GM21576 (cell line): ENCODE data around the gene RSPH1.

ENCODE experiments used
- ATAC-seq: cut with Tn5 transposase; IDR thresholded peaks from one replicate; pipeline ENCODE4 v1.9.1; 2021; ENCODE audit warnings: mild to moderate bottlenecking, moderate library complexity; ENCODE audit not compliant: unreplicated experiment

RSPH1 gene

DNA sequence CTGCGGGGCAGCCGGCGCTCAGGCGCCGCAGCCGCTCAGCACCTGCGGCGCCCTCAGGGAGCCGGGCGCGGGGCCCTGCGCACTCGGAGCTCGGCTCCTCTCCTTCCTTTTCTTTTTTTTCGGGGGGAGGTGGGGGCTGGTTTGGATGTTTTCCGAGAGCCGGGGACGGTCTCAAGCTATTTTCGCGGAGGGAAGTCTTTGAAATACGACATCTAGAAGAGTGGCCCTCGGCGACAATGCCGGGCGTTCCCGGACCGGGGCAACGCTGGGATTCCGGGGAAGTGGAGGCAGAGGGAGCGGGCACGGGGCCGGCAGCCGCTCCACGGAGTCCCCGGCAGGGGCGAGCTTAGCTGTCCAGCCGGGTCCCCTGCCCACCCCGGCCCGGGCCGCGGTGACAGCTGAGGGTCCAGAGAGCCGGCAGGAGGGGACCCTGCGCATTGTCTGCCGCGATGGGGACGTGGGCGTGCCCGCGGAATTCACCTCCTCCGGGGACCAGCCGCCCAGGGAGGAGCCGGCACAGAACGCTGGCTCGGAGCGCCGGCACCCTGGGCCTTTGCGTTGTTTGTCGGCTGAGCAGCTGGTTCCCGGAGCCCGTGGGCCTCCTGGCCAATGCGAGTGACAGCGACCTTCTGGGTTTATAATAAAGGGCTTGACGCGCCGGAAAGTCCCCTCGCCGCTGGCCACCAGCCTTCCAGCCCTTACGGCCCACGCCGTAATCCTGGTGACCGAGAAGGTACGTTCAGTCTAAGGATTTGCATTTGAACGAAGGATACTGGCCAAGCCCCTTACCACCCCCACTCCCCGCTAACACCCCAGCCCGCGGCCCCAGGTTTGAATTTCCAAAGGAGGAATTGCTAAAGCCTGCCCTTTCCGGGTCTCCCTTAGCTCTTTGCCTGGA lies 18.2 kb upstream of the RSPH1 start:
- no peak for ATAC-seq

DNA sequence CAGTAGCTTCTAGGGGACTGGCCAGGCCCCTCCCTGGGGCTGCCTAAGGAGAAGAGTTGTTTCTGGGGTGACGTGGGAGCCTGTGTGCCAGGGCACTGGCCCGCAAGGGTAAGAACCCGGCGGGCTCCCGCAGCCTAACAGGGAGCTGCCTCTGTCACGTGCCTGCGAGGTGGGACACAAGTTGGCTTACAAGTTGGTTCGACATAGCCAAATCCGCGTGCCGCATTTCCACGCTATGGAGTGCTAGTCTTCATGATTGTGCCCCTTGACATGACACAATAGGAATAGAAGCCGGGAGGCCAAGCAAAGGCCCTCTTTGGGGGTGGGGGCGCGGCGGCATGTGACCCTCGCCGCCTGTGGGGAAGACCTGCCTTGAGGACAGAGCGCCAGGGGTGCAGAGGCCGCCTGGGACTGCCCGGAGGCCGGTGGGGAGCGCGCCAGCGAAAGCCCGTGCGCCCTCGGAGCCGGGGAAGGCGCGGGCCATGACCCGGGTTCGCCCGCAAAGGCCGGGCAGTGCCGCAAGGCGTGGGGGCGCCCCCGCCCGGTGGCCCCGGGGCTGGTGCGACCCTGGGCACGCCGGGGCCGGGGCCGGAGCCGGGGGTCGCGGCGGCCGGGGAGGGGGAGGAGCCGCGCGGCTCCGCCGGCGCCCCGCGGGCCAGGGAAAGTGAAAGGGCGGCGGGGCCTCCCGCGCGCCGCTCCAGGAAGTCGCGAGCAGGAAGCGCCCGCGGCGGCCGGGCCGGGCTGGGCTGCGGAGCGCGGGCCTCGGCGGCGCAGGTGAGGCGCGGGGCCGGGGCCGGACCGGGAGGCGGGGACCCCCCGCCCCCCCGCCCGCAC lies 17.3 kb upstream of the RSPH1 start, which contains the start of gene SLC37A1:
SLC37A1 (plus strand) TSS at position 702 of the 834 bp plus-strand sequence. CDS start 4,603 bp downstream, outside the sequence.
- ATAC-seq: no peak

DNA sequence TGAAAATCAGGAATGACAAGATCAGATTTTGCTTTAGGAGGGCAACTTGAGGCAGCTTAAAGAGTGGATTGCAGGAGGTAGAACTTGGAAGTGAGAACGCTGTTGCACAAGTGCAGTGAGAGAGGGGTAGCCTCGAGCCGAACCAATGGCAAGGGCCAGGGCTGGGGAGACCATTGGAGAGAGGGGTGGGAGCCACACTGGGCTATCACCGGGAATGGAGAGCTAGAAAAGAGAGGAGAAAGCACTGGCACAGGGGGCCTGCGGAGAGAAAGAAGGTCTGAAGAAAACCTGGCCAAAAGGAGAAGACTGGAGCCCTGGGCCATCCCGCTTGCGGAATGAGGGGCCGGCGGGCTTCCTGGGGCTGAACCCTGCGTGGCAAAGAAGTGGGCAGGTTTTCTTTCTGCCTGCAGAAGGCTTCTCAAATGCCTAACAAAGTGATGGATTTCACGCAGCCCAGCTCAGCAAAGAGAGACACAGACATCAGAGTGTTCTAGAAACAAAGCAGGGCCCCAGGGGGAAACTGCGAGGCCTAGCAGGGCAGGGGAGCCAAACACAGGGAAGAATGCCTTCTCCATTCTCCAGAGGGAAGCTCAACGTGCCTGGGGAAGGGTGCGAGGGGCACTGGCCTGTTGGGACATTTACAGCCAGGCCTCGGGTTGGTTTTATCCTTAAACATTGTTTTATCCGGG lies 16.5 kb upstream of the RSPH1 start:
- no peak for ATAC-seq

DNA sequence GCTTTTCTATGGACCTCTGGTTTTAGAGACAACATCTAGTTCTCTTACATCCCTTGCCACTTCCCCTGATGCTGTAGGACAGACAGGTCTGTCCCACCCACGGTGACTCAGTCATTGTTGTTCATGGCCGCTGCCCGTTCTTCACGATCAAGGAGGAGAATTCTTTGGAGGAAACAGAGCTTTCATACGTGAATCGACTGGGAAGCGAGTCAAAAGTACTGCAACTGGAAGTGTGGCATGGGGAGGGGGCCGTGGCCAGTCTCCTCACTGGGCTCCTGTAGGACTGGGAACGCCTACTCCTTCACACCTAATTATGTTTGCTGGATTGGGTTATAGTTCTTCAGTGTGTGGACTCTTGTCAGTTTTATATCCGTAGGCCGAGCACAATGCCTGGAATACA lies 13.2 kb upstream of the RSPH1 start:
- no peak for ATAC-seq

DNA sequence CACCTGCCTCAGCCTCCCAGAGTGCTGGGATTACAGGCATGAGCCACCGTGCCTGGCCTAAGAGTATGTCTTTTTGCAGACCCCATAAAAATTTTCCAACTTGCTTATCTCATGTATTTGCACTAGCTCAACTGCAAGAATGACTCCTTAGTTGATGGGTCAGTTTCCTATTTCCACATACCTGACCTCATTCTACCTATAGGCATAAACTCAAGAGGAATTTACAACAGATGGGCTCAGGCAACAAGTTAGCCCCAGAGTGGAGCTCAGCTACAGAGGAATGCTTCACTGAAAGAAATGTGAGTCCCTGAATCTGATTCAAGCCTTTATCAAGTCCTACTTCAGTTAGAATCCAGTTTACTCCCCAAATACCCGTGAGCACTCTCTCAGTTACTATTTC lies 12.3 kb upstream of the RSPH1 start:
- ATAC-seq: no peak

DNA sequence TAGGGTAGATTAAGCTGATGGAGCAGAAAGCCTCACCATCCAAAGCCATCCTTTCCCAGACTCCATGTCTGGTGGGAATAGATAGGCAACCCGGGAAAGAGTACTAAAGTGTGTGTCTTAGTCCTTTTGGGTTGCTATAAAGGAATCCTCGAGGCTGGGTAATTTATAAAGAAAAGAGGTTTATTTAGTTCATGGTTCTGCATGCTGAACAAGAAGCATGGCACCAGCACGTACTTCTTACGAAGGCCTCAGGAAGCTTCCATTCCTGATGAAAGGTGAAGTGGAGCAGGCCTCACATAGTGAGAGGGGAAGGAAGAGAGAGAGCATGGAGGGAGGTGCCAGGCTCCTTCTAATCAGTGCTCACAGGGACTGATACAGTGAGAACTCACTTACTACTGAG lies 11.4 kb upstream of the RSPH1 start:
- no peak for ATAC-seq

DNA sequence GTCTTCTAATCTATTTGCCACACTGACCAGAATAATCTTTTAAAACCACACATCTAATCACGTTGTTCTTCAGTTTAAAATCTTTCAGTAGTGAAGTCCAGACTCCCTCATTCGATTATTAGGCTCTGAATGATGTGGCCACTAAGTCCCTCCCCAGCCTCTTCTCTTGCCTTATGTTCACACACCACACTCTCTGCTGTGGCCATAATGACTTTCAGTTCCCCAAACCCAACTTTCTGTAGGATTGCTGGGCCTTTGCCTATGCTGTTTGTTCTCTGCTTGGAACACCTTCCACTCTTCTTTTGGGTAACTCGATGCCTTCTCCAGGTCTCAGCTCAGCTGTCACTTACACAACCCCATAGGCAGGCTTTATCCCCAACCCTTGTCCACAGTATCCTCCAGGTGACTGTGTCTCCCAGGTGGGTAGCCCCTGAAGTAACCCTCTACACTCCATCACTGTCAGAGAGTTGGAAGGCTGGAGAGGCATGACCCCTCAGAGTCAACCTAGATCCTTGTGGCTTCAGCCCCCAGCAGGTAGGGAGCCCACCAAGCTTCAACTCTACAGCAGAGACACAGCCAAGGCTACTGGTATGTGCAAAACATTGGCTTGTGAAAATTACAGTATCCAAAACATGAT lies 9.2 kb upstream of the RSPH1 start:
- ATAC-seq: peak; percentile 79

DNA sequence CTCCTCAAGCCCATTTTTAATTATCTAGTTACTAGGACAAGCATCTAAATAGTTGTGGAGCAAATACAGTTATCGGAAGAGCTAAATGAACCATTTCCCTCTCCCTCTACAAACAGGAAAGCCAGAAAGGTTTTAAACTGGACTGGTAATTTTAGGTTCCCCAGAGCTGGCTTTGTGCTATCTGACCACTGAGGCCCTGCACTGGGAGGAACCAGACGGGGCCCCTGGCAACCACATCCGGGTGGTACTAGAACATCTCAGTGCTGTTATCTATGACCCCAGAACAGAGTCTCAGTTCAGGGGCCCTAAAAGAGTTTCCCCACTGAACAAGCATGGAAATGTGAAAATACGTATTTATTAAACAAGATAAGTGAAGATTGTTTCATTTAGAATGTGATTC lies 7.7 kb upstream of the RSPH1 start:
- ATAC-seq: no peak

DNA sequence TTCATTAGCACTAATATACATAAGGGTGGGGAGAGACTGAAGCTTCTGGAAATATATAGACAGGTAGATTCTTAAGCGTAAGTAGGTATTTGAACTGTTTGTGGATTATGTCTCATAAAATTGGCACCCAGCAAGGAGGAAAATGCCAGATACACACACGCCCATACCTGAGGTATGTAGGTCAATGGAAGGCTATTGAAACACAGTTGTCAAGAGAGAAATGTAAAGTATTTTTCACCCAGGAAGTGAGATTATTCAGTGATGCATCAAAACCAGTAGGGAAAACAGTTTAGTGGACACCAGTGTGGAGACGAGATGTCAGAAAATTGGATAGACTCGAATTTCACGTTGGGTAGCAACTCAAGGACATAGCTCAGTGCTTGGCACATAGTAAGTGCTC lies 4.7 kb upstream of the RSPH1 start:
- ATAC-seq: no peak

DNA sequence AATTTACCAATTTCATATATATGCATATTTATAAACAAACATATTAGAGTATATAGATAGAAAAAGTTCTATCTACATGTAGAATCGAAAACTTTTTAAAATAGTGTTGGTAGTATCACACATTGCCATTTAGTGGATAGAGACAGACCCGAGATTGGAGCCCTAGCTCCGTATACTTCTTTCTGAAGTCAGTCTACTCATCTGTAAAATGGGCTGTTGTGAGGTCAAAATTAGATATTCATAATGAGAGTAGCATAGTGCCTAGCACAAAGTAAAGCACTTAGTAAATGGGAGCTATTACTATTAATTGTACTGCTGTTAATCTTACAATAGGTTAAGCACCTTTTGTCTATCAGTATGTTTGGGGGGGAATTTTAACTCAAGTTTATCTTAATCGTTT lies 4.2 kb upstream of the RSPH1 start:
- no peak for ATAC-seq

DNA sequence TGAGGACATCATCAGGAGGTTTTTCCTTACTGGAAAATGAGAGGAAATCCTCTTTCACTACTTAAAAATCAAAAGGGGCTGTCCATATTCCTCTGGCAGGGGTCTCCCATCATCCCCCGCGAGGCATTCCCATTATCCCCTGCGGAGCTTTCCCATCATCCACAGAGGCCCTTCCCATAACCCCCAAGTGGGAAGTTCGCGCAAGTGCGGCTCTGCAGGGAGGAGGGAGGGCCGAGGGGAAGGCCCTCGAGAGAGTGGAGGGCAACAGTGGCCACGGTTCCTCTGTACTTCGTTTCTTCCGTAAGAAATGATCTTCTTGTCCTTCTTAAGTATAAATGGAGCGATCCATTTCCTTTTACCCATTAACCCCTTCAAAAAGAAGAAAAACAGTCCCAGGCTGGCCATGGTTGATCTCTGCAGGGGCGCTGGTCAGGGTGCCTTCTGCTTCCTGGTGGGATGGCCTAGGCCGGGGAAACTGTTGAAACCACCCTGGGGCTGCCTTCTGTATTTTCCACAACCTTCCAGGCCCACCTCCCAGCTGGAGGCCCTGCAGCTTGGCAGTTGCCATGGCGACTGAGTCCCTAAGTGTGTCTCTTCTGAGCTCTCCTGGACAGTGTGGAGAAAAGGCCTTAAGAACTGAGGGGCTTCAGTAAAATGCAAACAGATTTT lies 3.6 kb upstream of the RSPH1 start:
- ATAC-seq: no peak

DNA sequence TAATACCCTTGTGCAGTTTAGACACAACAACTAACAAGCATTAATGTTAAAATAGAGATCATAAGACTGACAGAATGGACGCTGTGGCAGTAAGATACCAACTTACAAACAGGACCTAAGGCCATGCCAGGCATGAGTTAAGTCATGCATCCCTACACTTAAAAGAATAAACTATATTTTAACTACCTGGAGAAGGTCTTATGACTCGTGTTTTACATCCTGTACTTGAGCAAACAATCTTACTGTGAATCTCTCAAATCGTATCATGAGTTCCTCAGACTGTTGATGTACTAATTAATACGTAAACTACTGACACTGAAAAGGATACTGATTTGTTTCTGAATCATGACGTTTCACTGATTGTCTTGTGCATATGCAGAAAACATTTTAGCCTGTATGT lies 2.0 kb upstream of the RSPH1 start:
- ATAC-seq: no peak

DNA sequence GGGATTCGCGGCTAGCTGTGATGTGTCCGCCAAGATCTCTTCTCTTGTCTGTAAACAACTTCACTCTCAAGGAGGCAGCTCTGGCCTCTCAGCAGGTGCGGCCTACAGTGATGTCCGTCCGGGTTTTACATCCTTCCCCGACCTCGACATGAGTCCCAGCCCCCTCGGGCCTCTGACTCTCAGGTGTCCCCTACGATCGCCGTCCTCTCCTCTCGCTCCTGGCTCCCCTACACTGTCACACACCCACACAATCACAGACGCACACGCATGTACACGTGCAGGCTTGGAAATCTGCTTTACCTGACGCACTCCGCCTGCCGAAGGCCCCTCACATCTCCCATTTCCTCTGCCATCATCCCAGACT lies 797 bp upstream of the RSPH1 start:
- ATAC-seq: no peak

DNA sequence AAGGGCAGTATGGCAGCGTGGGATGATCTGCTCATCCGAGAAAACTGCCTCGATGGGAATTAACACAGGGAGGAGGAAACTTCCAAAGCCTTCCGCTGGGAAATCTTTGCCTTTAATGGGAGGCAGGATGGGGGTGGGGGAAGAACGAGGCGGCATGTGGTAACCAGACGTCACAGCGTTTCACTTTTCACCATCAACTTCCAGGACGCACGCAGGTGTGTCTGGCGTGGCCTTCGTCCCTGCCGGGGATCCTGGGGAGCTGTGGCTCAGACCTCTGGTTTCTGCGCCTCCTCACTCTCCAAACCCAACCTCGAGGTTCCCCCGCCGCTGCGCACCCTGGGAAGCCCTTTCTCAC lies 282 bp downstream of the RSPH1 start:
- ATAC-seq: peak; percentile 8

DNA sequence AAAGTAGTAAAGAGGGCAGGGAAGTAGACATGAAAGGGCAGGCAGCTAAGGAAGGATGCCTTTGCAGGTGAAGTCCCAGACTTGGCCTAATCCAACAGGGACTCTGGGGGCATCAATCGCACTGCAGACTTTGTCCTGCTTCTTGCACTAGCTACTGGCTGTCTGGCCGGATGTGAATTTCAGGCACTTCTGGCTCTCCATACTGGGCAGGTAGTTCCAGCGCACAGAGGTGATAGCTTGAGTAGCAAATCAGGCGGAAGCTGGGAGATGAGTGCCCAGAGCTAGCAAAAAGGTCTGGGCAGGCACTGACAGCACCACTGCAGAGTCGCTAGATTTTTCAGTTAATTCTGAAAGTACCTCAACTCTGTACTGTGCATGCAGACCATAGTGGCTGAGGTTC lies 997 bp downstream of the RSPH1 start:
- no peak for ATAC-seq

DNA sequence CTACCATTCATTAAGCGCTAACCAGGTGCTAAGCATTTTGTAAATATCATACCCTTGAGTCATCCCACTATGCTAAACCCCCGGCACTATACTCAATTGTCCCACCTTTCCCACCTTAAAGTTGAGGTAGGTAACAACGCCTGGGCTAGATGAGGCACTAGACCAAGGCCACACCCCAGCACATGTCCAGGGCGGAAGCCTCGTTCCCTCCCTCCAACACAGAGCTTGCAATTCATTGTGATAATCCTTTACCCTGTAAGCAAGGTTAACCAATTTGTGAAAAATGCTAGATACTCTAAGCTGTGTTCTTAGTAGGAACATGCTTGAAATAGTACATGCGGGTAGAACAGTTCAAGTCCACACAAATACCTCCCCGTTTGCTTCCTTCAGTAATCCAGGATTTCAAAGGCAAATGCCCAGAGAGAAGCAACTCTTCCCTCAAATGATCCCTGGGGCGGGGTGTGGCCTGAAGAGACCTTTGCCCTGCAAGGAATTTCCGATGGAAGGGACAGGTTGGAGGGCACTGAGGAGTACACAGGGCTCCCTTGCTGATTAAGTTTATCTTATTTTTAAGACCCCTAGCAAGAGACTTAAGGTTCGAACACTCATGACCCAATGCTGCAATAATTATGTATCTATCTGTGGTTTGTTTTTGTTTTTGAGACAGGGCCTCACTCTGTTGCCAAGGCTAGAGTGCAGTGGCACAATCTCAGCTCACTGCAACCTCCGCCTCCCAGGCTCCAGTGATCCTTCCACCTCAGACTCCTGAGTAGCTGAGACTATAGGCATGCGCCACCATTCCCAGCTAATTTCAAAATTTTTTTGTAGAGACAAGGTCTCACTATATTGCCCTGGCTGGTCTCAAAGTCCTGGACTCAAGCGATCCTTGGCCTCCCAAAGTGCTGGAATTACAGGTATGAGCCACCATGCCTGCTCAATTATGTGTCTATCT lies 2.6 kb downstream of the RSPH1 start:
- no peak for ATAC-seq

DNA sequence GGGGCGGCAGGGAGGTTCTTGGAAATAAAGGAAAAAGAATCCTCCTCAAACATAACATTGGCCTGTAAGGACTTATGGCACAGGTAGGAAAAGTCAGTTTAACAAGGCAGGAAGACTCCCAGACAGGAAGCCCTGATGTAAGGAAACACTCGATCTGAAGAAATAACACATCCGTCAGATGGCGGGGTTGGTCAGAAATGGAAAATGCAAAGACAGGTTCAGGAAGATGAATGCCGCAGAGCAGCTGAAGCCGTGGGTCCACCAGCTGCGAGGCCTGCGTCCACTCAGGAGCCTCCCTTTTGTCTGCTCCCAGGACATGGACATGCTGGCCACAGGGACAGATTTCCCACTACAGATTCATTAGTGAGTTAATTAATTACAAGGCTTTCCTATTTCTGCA lies 3.8 kb downstream of the RSPH1 start:
- ATAC-seq: no peak

DNA sequence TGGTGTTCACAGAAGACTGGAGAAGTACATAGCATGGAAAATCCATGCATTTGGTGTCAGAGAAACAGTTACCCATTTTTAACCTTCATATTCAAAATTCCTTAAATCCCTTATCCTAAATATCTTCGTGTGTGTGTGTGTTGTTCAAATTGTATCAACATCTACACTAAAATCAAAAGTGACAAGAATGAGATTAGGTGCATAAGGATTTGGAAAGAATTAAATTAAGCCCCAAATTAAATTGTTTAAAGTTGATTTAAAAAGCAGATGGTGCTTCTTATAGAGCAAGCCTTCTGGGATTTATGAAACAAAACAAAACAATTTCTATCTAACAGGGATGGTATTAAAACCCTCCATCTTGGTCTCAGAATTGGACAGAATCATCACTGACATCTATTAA lies 4.7 kb downstream of the RSPH1 start:
- no peak for ATAC-seq

DNA sequence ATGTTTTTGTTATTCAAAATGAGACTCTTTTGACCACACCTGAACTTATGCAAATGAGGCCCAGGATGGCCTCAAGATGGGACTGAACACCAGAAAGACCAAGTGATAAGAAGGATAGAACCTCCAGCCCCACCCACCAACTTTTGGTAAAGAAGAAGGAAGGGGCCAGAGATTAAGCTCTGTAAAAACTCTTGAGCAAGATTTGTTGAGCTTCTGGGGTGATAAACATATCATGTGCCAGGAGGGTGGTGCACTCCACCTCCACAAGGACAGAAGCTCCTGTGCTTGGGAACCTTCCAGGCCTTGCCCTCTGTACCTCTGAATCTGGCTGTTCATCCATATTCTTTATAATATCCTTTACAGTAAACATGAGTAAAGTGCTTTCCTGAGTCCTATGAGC lies 5.3 kb downstream of the RSPH1 start:
- no peak for ATAC-seq
